Occipital lobe (tissue), 2 donors: ENCODE data around the gene ZNF653. TPM values are rescaled to one million over a fixed set of nuclear protein-coding genes. Genes with fewer than 3 reads are reported as not detected.
A peak's percentile ranks its signal among the peaks of the same experiment; 100 is the strongest.
"Not testable (repeated sequence)": the region's sequence is repeated elsewhere in the genome, so short reads cannot be mapped to it uniquely, and the experiment has no call there.

Experiments
- DNase-seq: peaks from one replicate; lab custom pipeline; 2025; lab: John Stamatoyannopoulos, UW
- total RNA-seq: library from RNA; depleted of rRNA; stranded (reverse); fragments of >200 nt; gene quantifications from one replicate; pipeline ENCODE4 v1.2.3, GENCODE V29; 2014

The ZNF653 gene
- total RNA-seq, 1 donor from 2014 or later = 8.3 TPM

DNA sequence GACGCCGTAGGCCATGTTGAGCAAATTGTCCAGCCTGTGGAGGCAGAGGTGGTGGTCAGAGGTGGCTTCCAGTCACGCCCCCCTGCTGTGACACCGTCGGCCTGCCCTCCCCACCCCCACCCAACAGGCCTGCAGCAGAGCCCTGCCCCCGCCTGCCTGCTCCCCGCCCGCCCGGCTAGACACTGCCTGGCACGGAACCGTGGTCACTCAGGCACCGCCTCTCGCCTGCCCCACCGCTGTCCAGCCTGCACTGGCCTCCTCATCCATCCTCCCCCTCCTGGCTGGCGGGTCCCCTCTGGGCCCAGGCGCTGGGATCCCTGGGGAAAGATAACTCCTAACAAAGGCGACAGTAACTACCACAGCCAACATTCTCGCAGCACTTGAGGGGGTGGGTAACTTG, 48.5 kb downstream of the ZNF653 start:
- peak; percentile 70 for DNase-seq

GRCh38 chr19:11456659-11457058, 49.0 kb downstream of the ZNF653 start:
- no peak for DNase-seq

GRCh38 chr19:11455233-11455554, 50.4 kb downstream of the ZNF653 start:
- DNase-seq = not testable (repeated sequence)

DNA sequence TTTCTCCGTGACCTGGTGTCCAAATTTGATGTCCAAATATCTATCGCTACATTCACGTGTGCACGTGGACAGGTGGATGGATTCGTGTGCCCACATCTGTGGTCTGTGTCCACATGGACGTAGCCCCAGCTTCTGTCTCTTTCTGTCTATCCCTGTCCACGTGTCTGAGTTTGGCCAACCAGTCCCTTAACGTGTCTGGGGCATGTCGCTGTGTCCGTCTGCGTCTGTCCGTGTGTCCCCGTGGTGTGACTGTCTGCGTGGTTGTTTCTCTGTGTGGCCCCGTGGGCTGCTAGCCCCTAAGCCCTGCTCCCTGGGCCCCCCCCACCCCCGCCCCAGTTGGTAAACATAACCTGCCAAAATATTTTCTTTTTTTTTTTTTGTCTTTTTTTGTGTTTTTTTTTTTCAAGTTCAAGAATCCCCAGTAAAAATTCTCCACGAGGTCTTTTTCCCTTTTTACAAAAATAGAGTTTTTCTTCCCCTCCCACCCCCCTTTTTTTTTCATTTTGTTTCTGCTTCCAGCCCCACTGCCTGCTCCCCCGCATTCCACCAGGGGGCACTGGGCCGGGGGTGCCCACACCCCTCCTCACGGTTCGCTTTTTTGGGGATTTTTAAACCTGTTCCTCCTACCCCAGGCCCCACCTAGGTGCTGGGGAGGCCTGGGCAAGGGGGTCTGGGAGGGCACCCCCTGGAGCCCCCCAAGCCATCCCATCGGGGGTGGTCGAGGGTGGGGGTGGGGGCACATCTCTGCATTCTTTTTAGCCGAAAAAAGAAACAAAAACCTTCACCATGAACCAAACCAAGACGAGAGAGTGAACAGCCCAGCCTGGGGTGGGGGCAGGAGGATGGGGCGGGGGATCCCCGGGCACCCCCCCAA, 51.9 kb downstream of the ZNF653 start:
- DNase-seq = no peak

DNA sequence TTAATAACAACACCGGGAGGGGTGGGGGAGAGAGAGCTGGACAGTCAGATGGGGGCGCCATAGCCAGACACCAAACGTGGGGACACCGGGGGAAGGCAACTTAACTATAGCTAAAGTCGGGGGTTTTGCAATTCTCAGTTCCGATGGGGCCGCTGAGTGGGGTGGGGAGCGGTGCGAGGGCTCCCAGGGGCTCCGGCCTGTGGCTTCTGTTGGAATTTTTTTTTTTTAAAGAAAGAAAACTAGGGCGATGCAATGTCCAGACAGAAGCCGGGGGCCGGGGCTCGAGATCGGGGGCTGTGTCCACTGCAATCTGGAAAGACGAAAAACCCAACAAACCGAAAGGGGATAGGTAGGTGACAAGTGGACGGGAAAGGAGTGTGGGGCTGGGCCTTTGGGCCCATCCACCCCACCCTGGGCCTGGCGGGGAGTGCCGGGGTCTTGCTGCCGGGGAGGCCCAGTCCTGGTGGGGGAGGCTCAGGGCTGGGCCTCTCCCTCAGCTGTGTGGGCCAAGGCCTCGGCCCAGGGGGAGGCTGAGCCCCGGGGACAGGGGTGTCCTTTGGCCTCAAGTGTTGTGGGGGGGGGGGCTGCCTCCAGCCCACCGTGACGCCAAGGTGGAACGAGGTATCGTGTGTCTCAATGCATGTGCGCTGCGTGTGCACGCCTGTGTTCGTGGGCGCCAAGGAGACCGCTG, 52.9 kb downstream of the ZNF653 start:
- no peak for DNase-seq

GRCh38 chr19:11451871-11452619, 53.6 kb downstream of the ZNF653 start:
- DNase-seq = no peak

- DNase-seq = no peak
Observed at GRCh38 chr19:11451327-11451870, 54.2 kb downstream of the ZNF653 start.

GRCh38 chr19:11450570-11451326, 54.9 kb downstream of the ZNF653 start:
- no peak for DNase-seq

DNA sequence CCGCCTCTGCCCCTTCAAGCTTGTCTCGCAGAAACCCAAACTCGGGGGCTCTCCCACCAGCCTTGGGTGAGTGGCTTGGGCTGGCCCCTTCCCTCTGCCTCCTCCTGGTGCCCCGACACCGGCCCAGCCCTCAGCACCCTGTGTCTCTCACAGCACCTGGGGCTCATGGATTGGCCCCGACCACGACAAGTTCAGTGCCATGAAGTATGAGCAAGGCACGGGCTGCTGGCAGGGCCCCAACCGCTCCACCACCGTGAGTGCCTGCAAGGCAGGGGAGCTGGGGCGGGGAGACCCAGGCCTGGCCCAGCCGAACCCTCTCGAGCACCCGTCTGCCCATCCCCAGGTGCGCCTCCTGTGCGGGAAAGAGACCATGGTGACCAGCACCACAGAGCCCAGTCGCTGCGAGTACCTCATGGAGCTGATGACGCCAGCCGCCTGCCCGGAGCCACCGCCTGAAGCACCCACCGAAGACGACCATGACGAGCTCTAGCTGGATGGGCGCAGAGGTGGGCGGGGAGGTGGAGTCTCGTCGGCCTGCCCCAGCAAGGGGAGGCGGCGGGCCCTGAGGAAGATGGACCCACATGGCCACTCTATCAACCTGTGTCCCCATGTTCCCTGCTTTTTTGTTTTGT, 56.6 kb downstream of the ZNF653 start:
- no peak for DNase-seq

- DNase-seq = no peak
Observed at GRCh38 chr19:11448410-11448809, 57.2 kb downstream of the ZNF653 start.

DNA sequence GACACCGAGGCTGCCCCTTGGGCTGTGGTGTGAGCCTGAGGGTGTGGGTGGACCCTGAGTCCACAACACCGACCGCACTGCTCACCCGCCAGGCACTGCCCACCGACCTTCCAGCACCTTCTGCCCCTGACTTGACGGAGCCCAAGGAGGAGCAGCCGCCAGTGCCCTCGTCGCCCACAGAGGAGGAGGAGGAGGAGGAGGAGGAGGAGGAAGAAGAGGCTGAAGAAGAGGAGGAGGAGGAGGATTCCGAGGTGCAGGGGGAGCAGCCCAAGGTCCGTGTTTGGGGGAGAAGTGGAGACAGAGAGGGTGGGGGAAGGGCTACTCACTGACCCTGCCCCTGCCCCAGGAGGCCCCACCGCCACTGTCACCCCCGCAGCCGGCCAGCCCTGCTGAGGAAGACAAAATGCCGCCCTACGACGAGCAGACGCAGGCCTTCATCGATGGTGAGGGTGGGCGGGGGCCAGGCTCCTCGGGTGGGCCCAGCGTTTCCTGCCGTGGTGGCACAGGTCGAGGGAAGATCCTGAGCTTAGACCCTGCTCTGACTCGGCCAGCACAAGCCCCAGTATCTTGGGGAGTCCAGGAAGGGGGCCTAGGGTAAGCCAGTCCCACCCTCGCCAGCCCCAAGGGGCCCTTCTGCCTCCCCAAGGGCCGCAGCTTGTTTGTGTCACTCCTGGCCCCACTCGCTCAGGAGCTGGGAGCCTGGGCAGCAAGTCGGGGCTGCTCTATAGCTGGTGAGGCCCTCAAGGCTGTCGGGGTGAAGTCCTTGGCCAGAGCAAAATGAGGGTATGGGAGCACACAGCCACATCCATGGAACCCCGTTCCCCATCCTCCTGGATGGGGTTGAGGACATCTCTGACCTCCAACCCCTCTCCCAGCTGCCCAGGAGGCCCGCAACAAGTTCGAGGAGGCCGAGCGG, 58.0 kb downstream of the ZNF653 start:
- no peak for DNase-seq

GRCh38 chr19:11446652-11447301, 58.9 kb downstream of the ZNF653 start:
- peak; percentile 48 for DNase-seq

DNA sequence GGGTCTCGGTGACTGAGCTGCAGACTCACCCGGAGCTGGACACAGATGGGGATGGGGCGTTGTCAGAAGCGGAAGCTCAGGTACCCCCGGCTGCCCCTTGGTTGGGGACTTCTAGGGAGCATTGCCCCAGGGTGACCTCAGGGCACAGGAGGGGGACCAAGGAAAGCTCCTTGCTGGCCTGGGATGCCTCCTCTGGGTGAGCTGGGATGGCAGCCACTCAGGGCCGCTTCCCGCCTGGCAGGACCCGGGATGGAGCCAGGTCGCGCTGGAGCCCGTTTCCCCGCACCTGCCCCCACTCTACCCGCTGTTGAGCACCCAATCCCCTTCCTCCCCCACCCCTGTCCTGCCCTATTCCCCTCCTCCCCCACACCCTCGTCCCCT, 59.4 kb downstream of the ZNF653 start:
- no peak for DNase-seq

DNA sequence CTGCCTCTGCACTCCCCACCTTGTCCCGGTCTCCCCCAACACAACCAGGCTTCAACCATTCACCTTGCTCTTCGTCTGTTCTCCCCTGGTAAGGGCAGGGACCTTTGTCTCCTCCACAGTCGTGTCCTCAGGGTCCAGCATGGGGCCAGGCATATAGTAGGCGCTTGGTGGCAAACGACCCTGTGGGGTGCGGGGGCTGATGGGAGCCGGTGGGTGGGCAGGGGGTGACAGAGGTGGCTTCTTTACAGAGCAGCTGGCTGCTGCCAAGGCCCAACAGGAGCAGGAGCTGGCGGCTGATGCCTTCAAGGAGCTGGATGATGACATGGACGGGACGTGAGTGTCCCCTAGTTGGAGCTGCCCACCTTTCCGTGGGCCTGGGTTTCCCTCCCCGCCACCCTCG, 60.5 kb downstream of the ZNF653 start:
- no peak for DNase-seq

- no peak for DNase-seq
Observed at GRCh38 chr19:11444059-11444458, 61.6 kb downstream of the ZNF653 start.

DNA sequence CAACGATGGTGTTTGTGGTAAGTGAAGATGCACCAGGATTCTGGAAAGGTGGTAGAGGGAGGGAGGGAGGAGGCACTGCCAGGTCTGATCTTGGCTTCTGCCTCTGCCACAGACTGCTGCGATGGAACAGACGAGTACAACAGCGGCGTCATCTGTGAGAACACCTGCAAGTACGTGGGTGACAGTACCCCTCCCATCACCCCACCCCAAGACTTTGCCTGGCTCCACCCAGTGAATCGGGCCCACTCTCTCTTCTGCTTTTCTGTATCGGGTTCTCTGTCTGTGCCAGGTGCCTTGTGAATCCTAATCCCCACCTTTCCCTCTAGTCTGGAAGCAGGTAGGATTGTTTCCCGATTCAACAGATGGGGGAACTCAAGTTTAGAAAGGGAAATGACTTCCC, 67.7 kb downstream of the ZNF653 start:
- DNase-seq = no peak

DNA sequence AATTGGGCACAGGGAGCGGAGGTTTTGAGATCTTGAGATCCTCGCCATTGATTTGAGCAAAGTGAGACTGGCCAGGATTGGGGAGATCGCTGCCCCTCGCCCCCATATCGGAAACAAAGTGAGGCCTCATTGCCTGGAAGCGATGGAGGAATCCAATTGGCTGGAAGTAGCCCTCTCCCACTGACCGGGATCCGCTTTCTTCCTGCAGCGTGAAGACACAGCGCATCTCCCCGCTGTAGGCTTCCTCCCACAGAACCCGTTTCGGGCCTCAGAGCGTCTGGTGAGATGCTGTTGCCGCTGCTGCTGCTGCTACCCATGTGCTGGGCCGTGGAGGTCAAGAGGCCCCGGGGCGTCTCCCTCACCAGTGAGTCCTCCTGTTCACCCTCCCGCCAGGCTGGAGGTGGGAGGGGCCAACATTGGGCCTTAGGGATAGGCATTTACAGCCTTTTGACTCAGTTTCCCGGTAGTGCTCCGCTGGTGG, 69.8 kb downstream of the ZNF653 start:
- DNase-seq = no peak

GRCh38 chr19:11435057-11435832, 70.4 kb downstream of the ZNF653 start, which contains the start of the genes ODAD3 and PRKCSH:
Gene ODAD3, minus strand, starts transcription at chr19:11435121. Its CDS starts 105 bp downstream, at chr19:11435016.
Gene PRKCSH, plus strand, starts transcription at chr19:11435635. Its CDS starts 483 bp downstream, at chr19:11436118.
- DNase-seq = peak; percentile 99
